ENCODE measurements around the gene NBAS.

The NBAS gene

GRCh38 chr2:15427987-15428386 lies 133.1 kb downstream of the NBAS start:
- H3K9me2 ChIP-seq (replicated peaks; ENCODE audit: insufficient read depth, low read length), result no peaks in the 10 kb centered on the region
- H3K79me2 ChIP-seq (ENCODE audit: insufficient read depth, low read length), result no peaks in the 10 kb centered on the region
- TF ChIP-seq, protein P1, sequence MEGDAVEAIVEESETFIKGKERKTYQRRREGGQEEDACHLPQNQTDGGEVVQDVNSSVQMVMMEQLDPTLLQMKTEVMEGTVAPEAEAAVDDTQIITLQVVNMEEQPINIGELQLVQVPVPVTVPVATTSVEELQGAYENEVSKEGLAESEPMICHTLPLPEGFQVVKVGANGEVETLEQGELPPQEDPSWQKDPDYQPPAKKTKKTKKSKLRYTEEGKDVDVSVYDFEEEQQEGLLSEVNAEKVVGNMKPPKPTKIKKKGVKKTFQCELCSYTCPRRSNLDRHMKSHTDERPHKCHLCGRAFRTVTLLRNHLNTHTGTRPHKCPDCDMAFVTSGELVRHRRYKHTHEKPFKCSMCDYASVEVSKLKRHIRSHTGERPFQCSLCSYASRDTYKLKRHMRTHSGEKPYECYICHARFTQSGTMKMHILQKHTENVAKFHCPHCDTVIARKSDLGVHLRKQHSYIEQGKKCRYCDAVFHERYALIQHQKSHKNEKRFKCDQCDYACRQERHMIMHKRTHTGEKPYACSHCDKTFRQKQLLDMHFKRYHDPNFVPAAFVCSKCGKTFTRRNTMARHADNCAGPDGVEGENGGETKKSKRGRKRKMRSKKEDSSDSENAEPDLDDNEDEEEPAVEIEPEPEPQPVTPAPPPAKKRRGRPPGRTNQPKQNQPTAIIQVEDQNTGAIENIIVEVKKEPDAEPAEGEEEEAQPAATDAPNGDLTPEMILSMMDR (IDR thresholded peaks at IDR 0.05; ENCODE audit: insufficient read depth, low read length, poor library complexity, severe bottlenecking), result no peak
- no peak for TF ChIP-seq EZH2phosphoT487 (conservative IDR thresholded peaks at IDR 0.05; ENCODE audit: low read length)
- no peak overlapping the region for H3K9ac ChIP-seq (ENCODE audit: low read length)
- no peak overlapping the region for H2AFZ ChIP-seq (ENCODE audit: low read depth, low read length, severe bottlenecking)
- no peaks in the 10 kb centered on the region for H3K9me3 ChIP-seq (ENCODE audit: insufficient read depth, low read length)
- no peak overlapping the region for H3K27ac ChIP-seq (ENCODE audit: low read depth, low read length)
- H3K36me3 ChIP-seq (ENCODE audit: low read length), result no peaks in the 10 kb centered on the region
- no peak overlapping the region for H3K4me3 ChIP-seq (ENCODE audit: insufficient read depth, low read length, poor library complexity, severe bottlenecking)
- H3K27me3 ChIP-seq (ENCODE audit: low read length), result no peaks in the 10 kb centered on the region
- H3K4me2 ChIP-seq (ENCODE audit: low read depth, low read length, poor library complexity, severe bottlenecking), result no peak overlapping the region
- no peaks in the 10 kb centered on the region for H4K20me1 ChIP-seq (ENCODE audit: low read depth, low read length)
- no peaks in the 10 kb centered on the region for H3F3A ChIP-seq (ENCODE audit: insufficient read depth)

DNA sequence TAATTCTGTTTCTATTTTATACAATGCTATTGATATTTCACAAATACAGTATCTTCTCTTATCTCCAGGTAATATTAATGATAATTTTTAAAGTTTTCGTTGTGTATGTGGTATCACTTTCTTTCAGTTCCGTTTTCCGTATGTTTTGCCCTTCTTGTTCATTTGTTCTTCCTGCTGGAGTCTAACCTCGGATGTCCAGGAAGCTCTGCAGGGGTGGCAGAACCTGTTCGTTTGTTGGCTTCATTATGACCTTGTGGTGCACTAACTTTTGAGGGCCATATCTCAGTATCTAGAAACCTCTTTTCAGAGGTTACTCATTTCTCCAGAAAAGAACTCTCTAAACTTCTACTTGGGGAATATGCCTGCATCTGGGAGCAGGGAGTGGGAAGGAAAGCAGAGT lies 134.5 kb downstream of the NBAS start:
- no peaks in the 10 kb centered on the region for H3K27me3 ChIP-seq (ENCODE audit: low read length)
- H3K4me3 ChIP-seq (ENCODE audit: insufficient read depth, low read length, poor library complexity, severe bottlenecking), result no peak overlapping the region
- no peak overlapping the region for H2AFZ ChIP-seq (ENCODE audit: low read depth, low read length, severe bottlenecking)
- no peak overlapping the region for H3K9ac ChIP-seq (ENCODE audit: low read length)
- H3K4me2 ChIP-seq (ENCODE audit: low read depth, low read length, poor library complexity, severe bottlenecking), result no peak overlapping the region
- no peaks in the 10 kb centered on the region for H3K9me2 ChIP-seq (replicated peaks; ENCODE audit: insufficient read depth, low read length)
- no peaks in the 10 kb centered on the region for H3F3A ChIP-seq (ENCODE audit: insufficient read depth)
- no peak overlapping the region for H3K27ac ChIP-seq (ENCODE audit: low read depth, low read length)
- TF ChIP-seq EZH2phosphoT487 (conservative IDR thresholded peaks at IDR 0.05; ENCODE audit: low read length), result no peak
- TF ChIP-seq, protein P1 (IDR thresholded peaks at IDR 0.05; ENCODE audit: insufficient read depth, low read length, poor library complexity, severe bottlenecking), result no peak
- H4K20me1 ChIP-seq (ENCODE audit: low read depth, low read length), result no peaks in the 10 kb centered on the region
- no peaks in the 10 kb centered on the region for H3K9me3 ChIP-seq (ENCODE audit: insufficient read depth, low read length)
- H3K36me3 ChIP-seq (ENCODE audit: low read length), result no peaks in the 10 kb centered on the region
- H3K79me2 ChIP-seq (ENCODE audit: insufficient read depth, low read length), result no peaks in the 10 kb centered on the region

GRCh38 chr2:15425712-15426111 lies 135.4 kb downstream of the NBAS start:
- TF ChIP-seq EZH2phosphoT487 (conservative IDR thresholded peaks at IDR 0.05; ENCODE audit: low read length), result no peak
- TF ChIP-seq, protein P1 (IDR thresholded peaks at IDR 0.05; ENCODE audit: insufficient read depth, low read length, poor library complexity, severe bottlenecking), result no peak
- H3K9ac ChIP-seq (ENCODE audit: low read length), result no peak overlapping the region
- no peaks in the 10 kb centered on the region for H3K9me2 ChIP-seq (replicated peaks; ENCODE audit: insufficient read depth, low read length)
- no peaks in the 10 kb centered on the region for H3K79me2 ChIP-seq (ENCODE audit: insufficient read depth, low read length)
- no peak overlapping the region for H3K4me3 ChIP-seq (ENCODE audit: insufficient read depth, low read length, poor library complexity, severe bottlenecking)
- no peak overlapping the region for H2AFZ ChIP-seq (ENCODE audit: low read depth, low read length, severe bottlenecking)
- no peaks in the 10 kb centered on the region for H3K27me3 ChIP-seq (ENCODE audit: low read length)
- H3K36me3 ChIP-seq (ENCODE audit: low read length), result no peaks in the 10 kb centered on the region
- no peak overlapping the region for H3K27ac ChIP-seq (ENCODE audit: low read depth, low read length)
- H4K20me1 ChIP-seq (ENCODE audit: low read depth, low read length), result no peaks in the 10 kb centered on the region
- H3K9me3 ChIP-seq (ENCODE audit: insufficient read depth, low read length), result no peaks in the 10 kb centered on the region
- no peaks in the 10 kb centered on the region for H3F3A ChIP-seq (ENCODE audit: insufficient read depth)
- no peak overlapping the region for H3K4me2 ChIP-seq (ENCODE audit: low read depth, low read length, poor library complexity, severe bottlenecking)

All from SU-DHL-6 (cell line).